Measurements from ENCODE around the gene IL1RAPL1.

Gene IL1RAPL1

GRCh38 chrX:29547877-29548276 lies 960.6 kb downstream of the IL1RAPL1 start:
- Histone ChIP-seq H3K27ac (no peak overlapping the region), H3K4me3 (no peak overlapping the region)
- DNase-seq (ENCODE audit: low spot score) = no peak
- TF ChIP-seq, protein P1, sequence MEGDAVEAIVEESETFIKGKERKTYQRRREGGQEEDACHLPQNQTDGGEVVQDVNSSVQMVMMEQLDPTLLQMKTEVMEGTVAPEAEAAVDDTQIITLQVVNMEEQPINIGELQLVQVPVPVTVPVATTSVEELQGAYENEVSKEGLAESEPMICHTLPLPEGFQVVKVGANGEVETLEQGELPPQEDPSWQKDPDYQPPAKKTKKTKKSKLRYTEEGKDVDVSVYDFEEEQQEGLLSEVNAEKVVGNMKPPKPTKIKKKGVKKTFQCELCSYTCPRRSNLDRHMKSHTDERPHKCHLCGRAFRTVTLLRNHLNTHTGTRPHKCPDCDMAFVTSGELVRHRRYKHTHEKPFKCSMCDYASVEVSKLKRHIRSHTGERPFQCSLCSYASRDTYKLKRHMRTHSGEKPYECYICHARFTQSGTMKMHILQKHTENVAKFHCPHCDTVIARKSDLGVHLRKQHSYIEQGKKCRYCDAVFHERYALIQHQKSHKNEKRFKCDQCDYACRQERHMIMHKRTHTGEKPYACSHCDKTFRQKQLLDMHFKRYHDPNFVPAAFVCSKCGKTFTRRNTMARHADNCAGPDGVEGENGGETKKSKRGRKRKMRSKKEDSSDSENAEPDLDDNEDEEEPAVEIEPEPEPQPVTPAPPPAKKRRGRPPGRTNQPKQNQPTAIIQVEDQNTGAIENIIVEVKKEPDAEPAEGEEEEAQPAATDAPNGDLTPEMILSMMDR (IDR thresholded peaks at IDR 0.05) = no peak

DNA sequence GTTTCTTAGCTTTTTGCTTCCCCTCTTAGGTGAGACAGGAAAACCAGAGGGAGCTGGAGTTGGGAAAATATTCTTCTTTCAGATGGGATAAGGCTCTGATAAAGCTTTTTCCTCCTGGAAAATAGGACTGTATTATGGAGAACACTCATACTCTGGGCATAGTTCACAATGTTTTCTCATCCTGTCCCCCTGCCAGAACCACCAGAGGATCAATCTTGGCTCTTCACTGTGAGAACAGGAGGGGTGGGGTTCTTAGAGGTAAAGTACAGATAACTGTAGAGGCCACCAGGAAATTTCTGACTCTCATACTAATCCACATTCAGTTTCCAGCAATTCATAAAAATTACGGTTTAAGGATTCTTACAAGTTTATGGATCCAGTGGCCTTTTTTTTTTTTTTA lies 966.3 kb downstream of the IL1RAPL1 start:
- no peak for DNase-seq (ENCODE audit: low spot score)
- TF ChIP-seq, protein P1 (IDR thresholded peaks at IDR 0.05) = no peak
- Histone ChIP-seq H3K4me3 (no peak overlapping the region), H3K27ac (no peak overlapping the region)

- Histone ChIP-seq H3K27ac (no peak overlapping the region), H3K4me3 (no peak overlapping the region)
- no peak for DNase-seq (ENCODE audit: low spot score)
- TF ChIP-seq, protein P1 (IDR thresholded peaks at IDR 0.05) = no peak
Measured at GRCh38 chrX:29555465-29556091, 968.3 kb downstream of the IL1RAPL1 start.

DNA sequence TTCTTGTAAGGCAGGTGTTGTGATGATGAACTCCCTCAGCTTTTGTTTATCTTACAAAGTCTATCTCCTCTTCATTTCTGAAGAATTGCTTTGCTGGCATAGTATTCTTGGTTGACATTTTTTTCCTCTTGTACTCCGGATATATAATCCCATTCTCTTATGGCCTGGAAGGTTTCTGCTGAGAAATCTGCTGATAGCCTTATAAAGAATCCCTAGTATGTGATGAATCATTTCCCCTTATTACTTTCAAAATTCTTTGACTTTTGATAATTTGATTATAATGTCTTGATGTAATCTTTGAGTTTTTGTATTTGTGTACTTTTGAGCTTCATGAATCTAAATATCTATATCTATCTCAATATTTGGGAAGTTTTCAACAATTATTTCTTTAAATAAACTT lies 972.8 kb downstream of the IL1RAPL1 start:
- DNase-seq (ENCODE audit: low spot score) = no peak
- Histone ChIP-seq H3K4me3 (no peak overlapping the region), H3K27ac (no peak overlapping the region)
- TF ChIP-seq, protein P1 (IDR thresholded peaks at IDR 0.05) = no peak

DNA sequence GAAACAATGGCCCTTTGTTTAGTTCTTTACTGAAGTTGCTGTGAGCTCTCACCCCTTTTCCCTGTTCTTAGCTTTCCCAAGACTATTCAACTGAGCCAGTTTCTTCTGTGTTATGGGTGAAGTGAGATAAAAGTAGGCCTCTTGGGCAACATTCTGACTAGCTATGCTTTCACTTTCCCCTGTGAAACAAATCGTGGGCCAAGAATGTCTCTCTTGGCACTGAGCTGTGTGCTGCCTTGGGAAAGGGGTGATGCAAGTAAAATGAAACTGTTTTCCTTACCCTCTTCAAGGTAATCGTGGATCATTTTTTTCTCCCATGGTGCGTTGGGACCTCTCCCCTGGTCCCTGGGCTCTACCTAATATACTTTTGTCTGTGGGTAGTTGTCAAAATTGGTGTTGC lies 974.2 kb downstream of the IL1RAPL1 start:
- Histone ChIP-seq H3K4me3 (no peak overlapping the region), H3K27ac (no peak overlapping the region)
- TF ChIP-seq, protein P1 (IDR thresholded peaks at IDR 0.05) = no peak
- no peak for DNase-seq (ENCODE audit: low spot score)

- DNase-seq (ENCODE audit: low spot score) = no peak
- no peak overlapping the region for H3K4me3 ChIP-seq
- TF ChIP-seq, protein P1 (IDR thresholded peaks at IDR 0.05) = no peak
- no peak overlapping the region for H3K27ac ChIP-seq
Measured at GRCh38 chrX:29580560-29580959, 993.3 kb downstream of the IL1RAPL1 start.

DNA sequence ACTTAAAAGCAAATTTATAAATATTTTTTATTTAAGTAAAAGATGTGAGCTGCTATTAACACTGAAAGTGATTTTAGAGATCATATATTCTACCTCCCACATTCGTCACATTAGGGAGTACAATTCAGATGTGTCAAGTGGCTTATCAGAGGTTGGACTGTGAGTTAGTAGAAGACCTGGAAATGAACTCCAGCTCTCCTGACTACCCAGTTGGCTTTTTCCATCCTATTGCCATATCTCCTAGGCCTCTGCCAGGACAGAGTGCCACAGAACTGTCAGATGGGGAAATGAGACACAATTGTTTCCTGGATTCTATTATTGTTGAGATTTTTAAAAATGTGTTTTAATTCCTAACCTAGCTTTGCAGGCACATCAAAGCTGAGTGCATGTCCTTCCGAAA lies 994.0 kb downstream of the IL1RAPL1 start:
- no peak for DNase-seq (ENCODE audit: low spot score)
- no peak overlapping the region for H3K27ac ChIP-seq
- TF ChIP-seq, protein P1 (IDR thresholded peaks at IDR 0.05) = no peak
- H3K4me3 ChIP-seq = no peak overlapping the region
